HG02852 (cell line): ENCODE measurements around the gene UHRF2.
"Not testable (repeated sequence)": the region's sequence is repeated elsewhere in the genome, so short reads cannot be mapped to it uniquely, and the experiment has no call there.

Experiments used
- ATAC-seq: cut with Tn5 transposase; IDR thresholded peaks from one replicate; pipeline ENCODE4 v1.9.1; 2021; ENCODE audit warnings: mild to moderate bottlenecking, moderate library complexity; ENCODE audit not compliant: unreplicated experiment

UHRF2 gene

DNA sequence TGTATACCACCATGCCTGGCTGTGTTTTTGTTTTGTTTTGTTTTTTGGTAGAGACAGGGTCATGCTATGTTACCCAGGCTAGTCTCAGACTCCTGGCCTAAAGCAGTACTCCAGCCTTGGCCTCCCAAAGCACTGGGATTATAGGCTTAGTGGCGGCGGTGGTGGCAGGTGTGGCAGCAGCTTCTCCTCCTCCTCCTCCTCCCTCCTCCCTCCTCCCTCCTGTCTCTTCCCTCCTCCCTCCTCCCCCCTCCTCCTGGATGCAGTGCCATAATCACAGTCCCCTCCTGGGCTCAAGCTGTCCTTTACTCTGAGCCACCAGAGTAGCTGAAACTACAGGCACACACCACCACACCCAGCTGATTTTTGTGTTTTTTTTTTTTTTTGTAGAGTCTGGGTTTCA is 71.2 kb downstream of the UHRF2 start:
- no peak for ATAC-seq

DNA sequence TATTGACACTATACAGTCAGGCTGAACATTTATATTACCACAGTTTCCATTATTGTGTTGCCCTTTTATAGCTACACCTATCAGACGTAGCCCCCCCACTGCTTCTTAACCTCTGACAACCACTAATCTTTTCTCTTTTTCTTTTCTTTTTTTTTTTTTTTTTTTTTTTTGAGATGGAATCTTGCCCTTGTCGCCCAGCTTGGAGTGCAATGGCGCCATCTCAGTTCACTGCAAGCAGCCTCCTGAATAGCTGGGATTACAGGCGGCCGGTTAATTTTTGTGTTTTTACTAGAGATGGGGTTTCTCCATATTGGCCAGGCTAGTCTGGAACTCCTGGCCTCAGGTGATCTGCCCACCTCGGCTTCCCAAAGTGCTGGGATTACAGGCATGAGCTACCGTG is 75.4 kb downstream of the UHRF2 start:
- no peak for ATAC-seq

DNA sequence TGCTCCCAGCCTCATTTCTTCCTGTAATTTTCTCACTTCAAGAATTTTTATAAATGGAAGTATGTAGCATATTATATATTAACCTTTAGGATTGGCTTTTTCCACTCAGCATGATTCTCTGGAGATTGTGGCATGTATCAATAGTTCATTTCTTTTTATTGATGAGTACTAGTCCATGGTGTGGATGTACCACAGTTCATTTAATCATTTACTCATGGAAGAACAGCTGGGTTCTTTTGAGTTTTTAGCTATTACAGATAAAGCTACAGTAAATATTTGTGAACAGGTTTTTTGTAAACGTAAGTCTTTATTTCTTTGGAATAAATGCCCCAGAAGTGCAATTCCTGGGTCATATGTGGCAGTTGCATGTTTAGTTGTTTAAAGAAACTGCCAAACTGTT is 76.1 kb downstream of the UHRF2 start:
- ATAC-seq, result no peak

DNA sequence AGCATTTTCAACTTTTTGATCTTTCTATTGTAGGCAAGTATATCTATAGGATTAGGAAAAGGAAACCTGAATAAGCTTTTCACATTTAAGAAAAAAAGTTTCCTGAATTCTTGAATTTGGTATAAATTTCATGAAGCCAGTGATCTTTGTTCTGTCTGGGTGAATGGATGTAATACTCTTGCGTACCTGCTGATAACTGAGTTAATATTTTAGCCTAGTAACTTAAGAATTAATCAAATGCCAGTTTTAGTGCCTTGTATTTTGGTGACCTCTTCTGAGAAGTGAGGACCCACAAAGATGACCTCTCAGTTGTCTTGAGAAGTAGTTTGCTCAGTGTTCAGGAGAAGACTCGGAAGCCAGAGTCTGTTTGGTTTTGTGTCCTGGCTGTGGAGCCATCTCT is 77.9 kb downstream of the UHRF2 start:
- no peak for ATAC-seq

DNA sequence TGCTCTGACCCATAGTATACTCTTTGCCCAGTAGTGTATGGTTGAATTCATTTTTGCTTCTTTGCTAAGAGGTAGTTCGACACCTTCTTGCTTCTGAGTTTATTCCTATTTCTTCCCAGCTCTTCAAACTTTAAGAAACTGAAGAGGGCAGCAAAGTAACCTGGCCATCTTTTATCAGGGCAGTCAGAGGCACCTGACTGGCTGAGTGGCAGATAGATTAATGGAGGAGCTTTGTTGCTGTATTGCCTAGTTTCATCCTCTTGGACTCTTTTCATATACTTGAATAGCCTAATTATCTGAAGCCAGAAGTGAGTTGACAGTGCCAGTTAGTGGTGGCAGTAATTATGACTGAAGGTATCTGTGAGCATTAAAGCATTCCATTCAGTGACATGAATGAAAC is 82.5 kb downstream of the UHRF2 start:
- no peak for ATAC-seq

DNA sequence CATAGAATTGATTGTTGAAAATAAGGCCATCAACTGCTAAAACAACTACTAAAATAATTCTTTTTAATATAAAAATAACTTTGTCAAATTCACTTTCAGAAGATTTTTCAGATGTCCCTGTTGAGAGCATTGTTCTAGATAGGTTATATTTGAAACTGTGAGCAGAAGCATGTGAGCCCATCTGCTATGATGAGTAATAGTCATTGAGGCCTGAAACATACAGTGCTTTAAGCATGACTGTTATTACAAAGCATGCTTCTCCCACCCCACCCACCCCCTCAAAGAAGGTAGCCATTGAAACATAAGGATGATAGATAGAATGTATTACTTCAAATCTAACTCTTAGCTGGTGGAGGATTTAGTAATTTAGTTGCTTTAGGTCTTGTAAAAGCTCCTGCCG is 86.0 kb downstream of the UHRF2 start:
- no peak for ATAC-seq

DNA sequence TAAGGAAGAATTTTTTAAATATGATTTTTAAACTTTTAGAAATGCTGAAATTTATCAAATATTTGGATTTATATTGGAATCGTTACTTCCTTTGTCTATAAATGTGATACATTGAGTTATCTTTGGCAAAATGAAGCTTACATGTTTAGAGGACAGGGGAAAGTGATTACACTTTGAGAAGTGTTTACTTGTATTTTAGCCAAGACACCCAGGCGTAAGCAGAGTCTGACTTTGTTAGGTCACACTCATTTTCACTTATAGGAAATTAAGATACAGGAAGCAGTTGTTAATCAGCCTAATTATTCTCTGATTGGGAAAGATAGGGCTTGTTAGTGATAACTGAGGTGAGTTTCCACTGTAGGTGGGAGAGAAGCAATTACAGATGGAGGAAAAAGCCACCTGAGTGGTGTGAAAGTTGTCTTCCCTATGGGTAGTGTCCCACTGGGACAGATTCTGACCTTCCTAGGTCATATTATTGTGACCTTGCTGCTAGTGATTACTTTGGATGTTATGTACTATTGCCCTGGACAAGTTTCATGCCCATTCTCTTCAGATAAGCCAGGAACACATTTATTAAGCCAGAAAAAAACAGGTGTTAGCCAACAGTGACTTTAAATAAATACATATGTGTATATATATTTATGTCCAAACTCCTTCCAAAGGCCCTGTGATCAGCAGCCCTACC is 88.7 kb downstream of the UHRF2 start:
- ATAC-seq, result no peak

DNA sequence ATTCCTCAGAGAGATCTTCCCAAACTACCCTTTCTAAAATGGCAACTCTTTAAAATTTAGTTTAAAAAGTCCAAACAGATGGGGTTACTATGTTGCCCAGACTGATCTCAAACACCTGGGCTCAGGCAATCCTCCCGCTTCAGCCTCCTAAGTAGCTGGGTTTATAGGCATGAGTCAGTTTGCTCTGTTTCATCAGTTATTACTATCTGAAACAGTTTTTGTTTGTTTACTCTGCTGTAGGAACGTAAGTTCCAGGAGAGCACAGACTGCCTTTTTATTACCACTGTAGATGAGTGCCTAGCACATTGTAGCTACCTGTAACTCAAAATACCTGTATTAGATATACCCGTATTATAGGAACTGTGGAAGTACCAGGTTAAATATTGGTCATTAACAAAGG is 89.4 kb downstream of the UHRF2 start:
- no peak for ATAC-seq

DNA sequence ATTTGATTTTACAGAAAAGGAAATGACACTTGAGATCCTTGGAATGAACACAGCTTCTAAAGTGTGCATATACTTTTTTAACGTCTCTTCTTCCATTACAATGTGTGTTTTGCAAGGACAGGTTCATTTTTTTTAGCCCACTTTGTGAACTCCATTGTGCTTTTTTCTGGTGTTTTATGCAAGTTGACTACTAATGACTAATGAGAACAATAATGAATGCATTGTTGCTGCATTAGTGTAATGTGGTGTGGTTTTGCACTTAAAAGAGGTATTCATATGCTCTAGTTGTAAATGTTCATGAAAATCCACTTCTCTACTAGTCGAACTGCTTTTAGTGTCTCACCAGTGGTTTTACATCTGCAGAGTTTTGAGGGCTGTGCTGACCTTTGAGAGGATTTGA is 93.6 kb downstream of the UHRF2 start:
- no peak for ATAC-seq

DNA sequence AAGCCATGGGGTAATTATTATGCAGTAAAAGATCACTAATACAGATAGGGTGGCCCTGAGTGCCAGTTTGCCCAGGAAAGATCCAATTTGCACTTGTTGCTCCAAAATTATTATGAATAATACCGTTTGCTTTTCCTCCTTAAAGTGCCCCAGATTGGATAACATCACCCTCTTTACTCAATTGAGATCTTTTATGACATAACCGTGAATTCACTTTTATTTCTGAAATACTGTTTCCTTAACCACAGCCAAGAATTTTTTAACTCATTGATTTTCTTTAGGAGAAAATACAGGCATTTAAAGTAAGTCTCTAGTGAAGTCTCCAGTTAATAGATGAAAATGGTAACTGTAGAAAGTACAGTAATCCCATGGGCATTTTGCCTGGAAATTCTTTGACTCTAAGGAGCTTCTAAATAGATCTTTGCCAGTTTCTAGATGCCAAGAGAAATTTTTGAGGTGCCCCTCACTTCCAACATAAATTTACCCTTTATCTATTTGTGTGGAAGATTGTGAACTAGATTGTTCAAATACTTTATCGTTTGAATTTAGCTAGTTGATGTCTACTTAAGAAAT is 99.2 kb downstream of the UHRF2 start:
- no peak for ATAC-seq

DNA sequence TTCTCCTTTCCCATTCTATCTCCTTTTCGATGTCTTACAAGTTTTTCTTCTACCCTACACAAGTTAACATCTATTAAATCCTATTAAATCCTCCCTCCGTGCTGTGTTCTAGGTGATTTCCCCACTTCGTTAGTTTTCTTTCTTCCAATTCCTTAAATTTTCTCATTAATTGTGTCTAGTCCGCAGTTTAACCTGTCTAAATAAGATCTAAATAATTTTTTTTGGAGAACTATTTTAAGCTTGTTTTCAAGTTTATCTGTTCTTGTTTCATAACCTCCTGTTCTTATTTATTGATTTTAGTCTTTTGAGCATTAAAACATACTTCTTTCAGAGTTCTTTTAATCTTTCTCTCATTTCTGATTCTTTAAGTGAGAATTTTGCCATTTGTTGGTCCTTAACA is 109.3 kb downstream of the UHRF2 start:
- no peak for ATAC-seq

DNA sequence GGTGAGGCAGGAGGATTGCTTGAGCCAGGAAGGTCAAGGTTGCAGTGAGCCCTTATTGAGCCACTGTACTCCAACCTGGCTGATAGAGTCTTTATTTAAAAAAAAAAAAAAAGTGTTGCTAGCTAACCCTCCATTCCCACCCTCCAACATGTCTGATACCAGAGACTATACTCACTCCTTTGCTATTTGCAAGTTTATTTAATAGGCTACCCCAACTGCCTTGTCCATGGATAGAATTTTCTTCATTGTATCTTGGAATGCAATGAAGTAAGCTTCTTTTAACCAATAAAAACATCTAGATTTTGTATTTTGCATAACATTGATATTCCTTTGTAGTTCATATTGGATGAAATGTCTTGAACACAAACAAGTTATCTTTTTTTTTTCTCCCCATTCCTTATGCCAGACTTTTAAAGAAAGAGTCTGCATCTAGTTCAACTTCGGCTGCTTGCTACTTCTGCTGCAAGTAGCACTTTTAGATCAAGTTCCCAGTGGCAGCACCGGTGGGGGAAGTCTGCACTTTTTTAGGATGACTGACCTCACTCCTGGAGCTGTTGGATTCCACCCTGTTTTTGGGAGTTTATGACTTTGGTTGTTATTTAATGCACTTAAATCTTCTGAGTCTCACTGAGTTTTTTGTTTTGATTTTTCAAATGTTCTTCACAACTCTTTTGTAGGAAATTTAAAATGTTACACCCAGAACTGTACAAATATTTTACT is 112.5 kb downstream of the UHRF2 start:
- ATAC-seq, result no peak

DNA sequence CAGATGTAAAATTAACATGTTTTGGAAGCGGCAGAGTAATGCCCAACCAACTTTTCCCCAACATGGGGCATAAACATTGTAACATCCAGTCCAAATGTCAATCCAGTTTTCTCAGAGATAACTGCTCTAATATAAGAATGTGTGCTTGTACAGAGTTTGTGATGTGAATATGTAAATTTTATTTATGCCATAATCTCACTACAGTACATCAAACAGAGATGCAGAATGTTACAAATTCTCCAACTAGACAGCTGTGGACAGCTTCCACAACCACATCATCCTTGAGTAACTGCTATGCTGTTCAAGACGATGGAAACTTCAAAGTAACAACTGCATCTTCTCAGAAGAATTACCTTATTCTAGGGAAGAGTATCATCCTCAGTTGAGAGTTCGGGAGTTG is 122.6 kb downstream of the UHRF2 start:
- no peak for ATAC-seq

DNA sequence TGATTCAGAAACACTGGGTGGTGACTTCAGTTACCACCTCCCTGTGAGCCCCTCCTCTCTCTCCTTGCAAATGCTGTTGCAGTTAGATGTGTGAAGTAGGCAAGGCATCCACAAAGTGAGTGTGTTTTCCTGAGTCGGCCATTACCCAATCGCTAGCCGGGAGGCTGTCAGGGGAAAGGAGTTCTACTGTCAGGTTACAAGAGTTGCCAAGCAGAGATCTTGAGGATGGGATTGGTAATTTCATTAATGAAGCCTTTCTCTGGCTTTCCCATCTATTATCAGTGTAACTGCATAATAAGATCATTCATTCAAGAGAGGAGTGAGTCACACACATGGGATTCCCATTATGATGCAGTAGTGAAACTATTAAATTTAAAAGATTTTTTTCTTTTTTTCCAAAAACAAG is 125.7 kb downstream of the UHRF2 start:
- no peak for ATAC-seq

DNA sequence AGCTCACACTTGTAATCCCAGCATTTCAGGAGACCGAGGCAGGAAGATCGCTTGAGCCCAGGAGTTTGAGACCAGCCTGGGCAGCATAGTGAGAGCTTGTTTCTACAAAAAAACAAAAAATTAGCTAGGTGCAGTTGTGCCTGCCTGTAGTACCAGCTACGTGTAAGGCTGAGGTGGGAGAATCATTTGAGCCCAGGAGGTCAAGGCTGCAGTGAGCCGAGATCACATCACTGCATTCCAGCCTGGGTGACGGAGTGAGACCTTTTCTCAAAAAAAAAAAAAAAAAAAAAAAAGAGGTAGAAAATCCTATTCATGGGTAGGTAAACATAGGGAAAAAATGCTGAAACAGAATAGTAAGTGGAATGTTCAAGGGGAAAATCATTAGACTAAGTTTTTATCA is 129.6 kb downstream of the UHRF2 start:
- ATAC-seq, result not testable (repeated sequence)

DNA sequence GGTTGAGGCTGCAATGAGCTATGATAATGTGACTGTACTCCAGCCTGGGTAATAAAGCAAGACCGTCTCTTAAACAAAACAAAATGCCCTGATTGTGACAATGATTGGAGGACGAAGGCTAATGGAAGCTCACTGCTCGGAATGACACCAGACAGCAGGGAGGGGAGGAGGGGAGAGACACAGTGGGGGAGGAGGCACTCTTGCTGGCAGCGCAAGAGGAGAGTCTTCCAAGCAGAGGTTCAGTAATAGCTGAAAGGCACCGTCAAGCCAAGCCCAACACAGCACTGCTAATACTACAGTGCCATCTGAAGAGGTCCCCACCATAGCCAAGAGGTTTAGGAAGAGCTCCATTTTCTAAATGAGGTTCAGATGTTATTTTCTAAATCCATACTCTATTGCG is 130.2 kb downstream of the UHRF2 start:
- ATAC-seq, result no peak

DNA sequence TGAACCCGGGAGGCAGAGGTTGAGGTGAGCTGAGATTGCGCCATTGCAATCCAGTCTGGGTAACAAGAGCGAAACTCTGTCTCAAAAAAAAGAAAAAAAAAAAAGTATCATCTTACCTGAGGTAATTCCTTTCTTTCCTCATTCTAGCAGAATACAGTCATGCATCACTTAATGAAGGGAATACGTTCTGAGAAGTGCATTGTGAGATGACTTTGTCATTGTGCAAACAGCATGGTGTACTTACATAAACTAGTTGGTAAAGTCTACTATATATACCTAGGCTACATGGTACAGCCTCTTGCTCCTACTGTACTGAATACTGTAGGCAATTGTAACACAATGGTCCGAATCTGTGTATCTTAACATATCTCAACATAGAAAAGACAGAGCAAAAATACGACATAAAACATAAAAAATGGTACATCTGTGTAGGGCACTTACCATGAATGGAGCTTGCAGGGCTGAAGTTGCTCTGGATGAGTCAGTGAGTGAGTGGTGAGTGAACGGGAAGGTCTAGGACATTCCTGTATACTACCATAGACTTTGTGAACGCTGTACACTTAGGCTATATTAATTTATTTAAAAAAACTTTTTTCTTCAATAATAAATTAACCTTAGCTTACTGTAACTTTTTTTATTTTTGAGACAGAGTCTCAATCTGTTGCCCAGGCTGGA is 132.2 kb downstream of the UHRF2 start:
- ATAC-seq, result no peak

DNA sequence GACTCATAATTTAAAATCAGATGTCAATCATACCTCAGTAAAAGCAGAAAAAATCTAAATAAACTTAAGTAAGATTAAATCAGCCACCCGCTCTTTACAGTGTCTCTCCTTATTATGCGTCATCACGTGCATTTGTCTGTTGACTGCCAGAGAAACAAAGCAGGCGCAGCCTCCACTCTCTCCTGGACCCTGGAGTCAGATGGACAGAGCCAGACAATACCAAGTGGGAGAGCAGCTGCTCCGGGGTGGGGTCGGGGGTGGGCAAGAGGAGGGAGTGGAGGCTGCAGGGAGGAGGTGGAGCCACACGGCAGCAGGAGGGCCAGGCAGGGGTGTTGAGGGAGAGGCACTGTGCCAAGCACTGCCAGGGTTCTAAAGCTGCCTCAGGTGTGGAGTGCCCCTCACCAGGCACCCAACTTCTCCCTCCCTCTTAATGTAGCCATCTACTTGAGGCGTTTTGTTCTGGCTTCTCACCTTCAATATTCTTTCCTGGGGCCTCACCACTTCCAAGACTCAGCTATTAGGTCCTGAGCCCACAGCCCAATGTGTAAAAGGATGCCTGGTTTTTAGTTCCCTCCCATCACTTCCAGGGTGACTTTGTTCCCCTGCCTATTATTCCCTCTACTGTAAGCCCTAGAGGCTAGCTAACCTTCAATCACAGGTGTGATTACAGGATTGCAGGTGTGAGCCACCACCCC is 136.3 kb downstream of the UHRF2 start:
- no peak for ATAC-seq

DNA sequence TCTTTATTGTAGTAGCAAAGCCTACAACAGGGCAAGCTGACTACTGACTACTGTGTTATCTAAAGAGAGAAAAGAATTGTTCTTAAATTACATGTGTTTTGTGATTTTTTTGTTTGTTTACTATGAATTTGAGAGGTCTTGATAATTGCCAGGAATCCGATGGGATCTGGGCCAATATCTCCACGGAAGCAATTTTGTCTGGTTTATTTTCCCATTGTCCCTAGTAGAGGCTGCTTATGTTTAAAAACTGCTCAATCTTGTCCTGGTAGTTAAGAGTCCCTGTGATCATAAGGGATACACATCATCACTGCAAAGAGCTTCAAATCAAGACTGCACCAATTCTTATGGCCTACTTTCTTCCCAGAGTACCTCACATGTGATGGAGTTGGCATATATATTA is 138.1 kb downstream of the UHRF2 start:
- ATAC-seq, result no peak

DNA sequence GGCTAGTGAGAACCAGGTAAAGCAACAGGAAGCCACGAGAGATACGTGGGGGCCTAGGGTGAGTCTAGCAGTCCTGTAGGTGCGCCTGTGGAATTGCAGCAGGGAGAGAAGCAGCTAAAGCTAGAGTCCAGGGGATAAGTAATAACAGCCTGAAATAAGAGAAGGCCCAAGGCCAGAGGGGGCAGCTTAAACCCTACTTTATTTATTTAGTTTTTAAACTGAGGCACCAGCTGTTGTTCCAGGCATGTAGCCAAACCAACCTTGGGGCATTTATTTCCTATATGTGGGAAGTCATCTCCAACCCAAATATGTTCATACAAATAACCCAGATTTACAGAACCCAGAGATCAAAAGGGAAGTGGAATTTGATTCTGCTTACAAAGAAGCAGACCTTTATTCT is 139.0 kb downstream of the UHRF2 start:
- ATAC-seq, result no peak

DNA sequence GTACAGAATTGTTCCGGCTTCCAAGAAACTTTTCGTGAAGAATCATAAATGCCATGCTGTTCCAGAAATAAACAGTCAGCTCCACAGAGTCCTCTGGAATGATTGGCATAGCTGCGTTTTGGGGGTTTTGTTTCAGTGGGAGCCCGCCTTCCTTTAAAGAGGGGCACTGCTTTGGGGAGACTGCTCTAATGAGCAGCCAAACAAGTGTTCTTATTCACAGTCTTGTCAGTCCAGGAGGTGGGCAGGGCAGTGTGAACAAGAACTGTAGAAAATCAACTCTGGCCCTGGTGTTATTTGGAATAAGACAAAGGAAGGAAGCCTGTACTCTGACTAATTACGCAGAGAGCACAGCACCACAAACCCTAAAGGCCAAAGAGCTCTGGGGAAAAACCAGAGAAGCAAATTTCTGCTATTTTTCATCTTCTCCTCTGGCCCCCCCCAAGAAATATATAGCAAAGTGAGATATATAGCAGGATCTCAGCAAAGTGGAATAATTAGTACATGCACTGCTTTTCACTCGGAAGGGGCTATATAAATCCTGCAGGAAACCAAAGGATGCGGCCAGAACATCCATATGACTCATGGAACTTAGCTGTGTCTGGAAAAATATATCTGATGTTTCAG is 139.6 kb downstream of the UHRF2 start:
- ATAC-seq, result no peak
